HT-29 (cell line): ENCODE results near the gene LRRC1. TPM values are rescaled to one million over a fixed set of nuclear protein-coding genes. Genes with fewer than 3 reads are reported as not detected.
"Not testable (repeated sequence)": the region's sequence is repeated elsewhere in the genome, so short reads cannot be mapped to it uniquely, and the experiment has no call there.

Experiments
- DNase-seq: peaks from one replicate; pipeline ENCODE4 v3.0.0-alpha.2; 2015; ENCODE audit warnings: low spot score
- total RNA-seq: library from RNA; depleted of rRNA; stranded (reverse); fragments of >200 nt; shearing (Covaris generic); gene quantifications from 2 replicates; pipeline ENCODE4 v1.2.3, GENCODE V29; 2014; rRNA removed

Gene LRRC1
- 56.7 and 64.0 TPM in 2 replicates for total RNA-seq

GRCh38 chr6:53794720-53795339 is at the start of gene LRRC1:
Gene LRRC1, plus strand, starts transcription at chr6:53795005. Its CDS starts 252 bp downstream, at chr6:53795257.
- DNase-seq = peak; percentile 91

- peak; percentile 32 for DNase-seq
These were observed 48.2 kb upstream of the LRRC1 start for GRCh38 chr6:53746442-53747103.

GRCh38 chr6:53750052-53750650 is 44.7 kb upstream of the LRRC1 start:
- DNase-seq = no peak

- no peak for DNase-seq
These were observed 43.4 kb upstream of the LRRC1 start for GRCh38 chr6:53751417-53751816.

DNA sequence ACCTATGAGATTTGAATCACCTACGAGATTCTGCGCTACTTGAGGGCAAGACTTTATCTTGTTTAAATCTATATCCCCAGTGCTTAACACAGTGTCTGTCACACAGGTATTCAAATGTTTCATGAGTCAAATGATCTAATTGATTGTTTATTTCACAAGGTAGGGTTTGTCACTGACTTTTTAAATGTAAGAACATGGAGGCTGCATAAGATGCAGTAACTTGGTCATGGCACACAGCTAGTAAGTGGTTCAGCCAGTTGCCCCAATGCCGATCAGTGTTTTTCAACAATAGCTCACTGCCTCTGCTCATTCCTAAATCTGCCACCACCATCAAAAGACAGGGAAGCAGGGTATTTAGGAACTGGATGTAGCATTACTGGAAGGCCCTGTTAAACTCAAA is 42.4 kb upstream of the LRRC1 start:
- DNase-seq = no peak

GRCh38 chr6:53752856-53753255 is 41.9 kb upstream of the LRRC1 start:
- peak; percentile 23 for DNase-seq

DNA sequence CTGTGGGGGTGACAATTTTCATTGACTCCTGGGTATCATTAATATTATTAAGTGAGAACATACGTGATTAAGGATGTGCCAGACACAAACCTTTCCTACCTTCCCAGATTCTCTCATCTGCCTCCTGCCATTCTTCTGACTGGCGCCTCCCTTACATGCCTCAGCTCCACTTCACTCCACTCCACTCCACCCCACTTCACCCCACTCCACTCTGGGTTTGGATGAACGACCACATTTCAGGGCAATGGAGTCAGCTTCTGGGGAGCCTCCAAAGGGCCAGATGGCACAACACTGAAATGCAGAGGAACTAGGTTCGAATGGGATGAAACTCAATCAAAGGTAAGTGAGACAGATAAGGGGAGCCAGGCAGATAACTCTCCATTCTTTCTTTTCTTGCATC is 40.5 kb upstream of the LRRC1 start:
- no peak for DNase-seq

DNA sequence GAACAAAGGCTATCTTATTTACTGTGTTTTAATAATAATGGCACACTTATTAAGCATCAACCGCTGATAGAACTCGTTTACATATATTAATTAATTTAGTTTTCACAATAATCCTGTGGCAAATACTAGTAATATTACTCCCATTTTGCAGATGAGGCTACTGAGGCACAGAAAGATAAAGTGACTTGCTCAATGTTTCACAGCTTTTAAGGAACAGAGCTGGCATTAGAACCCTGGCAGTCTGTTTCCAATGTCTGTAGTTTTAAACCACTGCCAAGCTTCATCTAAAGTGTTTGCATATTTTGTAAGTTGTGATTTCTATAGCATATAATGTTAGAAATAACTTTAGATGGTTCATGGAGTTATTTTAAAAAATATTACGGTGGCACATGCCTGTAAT is 38.4 kb upstream of the LRRC1 start:
- DNase-seq = no peak

DNA sequence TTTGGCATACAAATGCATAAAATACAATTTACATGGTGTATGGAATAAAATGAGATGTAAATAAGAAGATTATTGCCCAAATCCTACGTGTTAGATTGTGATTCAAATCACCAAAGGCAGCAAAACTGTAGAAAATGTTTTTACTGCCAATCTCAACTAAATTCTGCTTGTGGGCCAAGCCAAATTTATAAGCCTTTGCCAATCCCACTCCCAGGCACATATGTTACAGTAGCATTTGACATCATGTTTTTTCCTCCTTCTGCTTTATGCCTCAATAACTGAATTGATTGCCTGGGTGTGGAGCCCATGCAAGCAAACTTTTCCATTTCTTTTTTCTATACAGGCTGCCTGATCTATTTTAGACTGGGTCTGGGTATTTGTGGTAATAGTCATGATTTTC is 36.3 kb upstream of the LRRC1 start:
- no peak for DNase-seq

- no peak for DNase-seq
These were observed 33.8 kb upstream of the LRRC1 start for GRCh38 chr6:53761036-53761435.

- no peak for DNase-seq
These were observed 29.5 kb upstream of the LRRC1 start for GRCh38 chr6:53765270-53765669.

GRCh38 chr6:53766930-53767329 is 27.9 kb upstream of the LRRC1 start:
- DNase-seq = no peak

GRCh38 chr6:53767941-53768340 is 26.9 kb upstream of the LRRC1 start:
- no peak for DNase-seq

DNA sequence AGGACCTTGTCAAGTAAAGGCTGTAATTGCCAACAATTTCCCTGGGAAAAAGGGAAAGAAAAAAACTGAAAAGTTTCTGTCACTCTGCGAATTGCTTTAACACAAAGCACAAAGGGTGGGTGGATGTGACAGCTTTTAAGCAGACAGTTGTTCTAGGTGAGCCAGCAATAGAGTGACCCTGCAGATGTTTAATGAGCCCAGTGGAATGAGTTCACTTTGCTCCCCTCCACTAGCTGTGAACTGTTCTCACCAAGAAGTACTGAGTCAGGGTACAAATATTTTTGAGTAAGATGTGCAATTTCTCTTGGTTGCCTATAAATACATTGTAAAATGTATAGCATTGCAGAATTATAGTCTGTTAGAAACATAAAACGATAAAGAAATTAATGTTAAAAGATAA is 26.2 kb upstream of the LRRC1 start:
- DNase-seq = no peak

GRCh38 chr6:53770780-53771249 is 24.0 kb upstream of the LRRC1 start:
- no peak for DNase-seq

DNA sequence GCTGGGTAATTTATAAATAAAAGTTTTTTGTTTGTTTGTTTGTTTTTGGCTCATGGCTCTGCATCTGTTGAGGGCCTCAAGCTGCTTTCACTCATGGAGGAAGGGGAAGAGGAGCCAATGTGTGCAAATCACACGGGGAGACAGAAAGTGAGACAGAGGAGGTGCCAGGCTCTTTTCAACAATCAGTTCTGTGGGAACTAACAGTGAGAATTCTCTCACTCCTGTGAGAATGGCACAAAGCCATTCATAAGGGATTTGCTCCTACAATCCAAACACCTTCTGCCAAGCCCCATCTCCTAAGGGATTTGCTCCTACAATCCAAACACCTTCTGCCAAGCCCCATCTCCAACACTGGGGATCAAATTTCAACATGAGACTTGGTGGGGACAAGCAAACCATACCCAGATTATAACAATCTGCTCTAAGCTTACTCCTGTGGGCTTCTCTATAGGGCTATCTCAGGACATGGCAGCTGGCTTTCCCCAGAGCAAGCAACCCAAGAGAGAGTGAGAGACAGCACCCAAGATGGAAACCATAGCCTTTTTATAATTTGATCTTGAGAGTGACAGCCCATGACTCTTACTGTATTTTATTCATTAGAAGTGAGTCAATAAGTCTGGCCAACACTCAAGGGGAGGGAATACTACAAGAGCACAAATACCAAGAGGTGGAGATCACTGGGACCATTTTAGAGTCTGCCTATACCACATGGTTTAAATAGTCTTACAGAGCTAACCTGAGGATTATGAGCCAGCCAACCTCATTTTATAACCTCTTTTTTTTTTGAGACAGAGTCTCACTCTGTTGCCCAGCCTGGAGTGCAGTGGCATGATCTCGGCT is 22.8 kb upstream of the LRRC1 start:
- DNase-seq = no peak

- no peak for DNase-seq
These were observed 21.6 kb upstream of the LRRC1 start for GRCh38 chr6:53773044-53773696.

DNA sequence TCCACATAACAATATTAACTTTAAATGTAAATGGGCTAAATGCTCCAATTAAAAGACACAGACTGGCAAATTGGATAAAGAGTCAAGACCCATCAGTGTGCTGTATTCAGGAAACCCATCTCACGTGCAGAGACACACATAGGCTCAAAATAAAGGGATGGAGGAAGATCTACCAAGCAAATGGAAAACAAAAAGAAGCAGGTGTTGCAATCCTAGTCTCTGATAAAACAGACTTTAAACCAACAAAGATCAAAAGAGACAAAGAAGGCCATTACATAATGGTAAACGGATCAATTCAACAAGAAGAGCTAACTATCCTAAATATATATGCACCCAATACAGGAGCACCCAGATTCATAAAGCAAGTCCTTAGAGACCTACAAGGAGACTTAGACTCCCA is 18.7 kb upstream of the LRRC1 start:
- not testable (repeated sequence) for DNase-seq

GRCh38 chr6:53784991-53785390 is 9.8 kb upstream of the LRRC1 start:
- not testable (repeated sequence) for DNase-seq

DNA sequence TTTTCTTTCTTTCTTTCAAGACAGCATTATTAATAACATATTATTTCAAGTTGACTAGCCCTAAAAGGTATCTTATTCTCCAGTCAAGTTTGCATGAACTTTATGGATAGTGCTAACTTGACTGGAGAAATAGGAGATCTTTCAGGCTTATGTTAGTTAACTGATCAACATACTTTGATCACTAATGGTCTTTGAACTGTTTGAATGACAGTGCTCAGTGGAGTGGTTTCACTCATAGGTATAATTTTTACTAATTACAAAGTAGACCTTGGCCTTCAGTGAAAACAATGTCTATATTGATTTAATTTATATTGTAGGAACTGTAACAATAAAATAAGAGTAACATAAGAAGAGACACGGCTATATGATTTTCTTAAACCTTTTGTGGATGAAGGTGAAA is 8.0 kb upstream of the LRRC1 start:
- DNase-seq = no peak

DNA sequence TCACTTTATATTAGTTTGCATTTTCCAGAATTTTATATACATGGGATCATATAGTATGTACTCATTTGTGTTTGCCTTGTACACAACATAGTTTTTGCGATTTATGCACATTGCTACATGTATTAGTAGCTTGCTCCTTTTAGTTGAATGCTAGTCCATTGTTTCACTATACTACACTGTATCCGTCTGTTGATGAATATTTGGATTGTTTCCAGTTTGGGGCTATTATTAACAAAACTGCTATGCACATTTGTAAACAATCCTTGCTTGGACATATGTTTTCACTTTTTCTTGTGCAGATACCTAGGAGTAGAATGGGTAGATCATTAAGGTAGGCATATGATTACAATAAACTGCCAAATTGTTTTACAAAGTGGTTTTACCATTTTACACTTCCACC is 3.9 kb upstream of the LRRC1 start:
- DNase-seq = no peak

DNA sequence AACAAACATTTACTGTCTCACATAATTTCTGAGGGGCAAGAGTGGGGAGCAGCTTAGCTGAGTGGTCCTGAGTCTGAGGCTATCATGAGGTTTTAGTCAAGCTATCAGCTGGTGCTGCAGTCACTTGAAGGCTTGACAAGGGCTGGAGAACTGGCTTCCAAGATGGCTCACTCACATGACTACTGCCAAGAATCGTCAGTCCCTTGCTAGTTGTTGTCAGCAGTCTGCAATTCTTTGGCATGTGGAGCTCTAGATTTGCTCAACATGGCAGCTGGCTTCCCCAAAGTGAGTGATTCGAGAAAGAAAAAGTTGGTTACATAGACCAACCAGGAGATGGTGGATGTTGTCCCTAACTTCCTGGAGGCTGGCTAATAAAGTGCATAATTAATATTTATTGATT is 2.8 kb upstream of the LRRC1 start:
- no peak for DNase-seq
